ENCODE measurements around the gene CCDC107. TPM values are rescaled to one million over a fixed set of nuclear protein-coding genes. Genes with fewer than 3 reads are reported as not detected.
A peak's percentile ranks its signal among the peaks of the same experiment; 100 is the strongest.

Gene CCDC107
- total RNA-seq, 1 experiment from 2014 or later = 9.5 TPM

- no peak for DNase-seq (ENCODE audit: low read depth)
Measured at GRCh38 chr9:35660966-35661415, 2.9 kb downstream of the CCDC107 start.

GRCh38 chr9:35661756-35662350 is 3.8 kb downstream of the CCDC107 start:
- no peak for DNase-seq (ENCODE audit: low read depth)

- no peak for DNase-seq (ENCODE audit: low read depth)
Measured at GRCh38 chr9:35662437-35662836, 4.3 kb downstream of the CCDC107 start.

- DNase-seq (ENCODE audit: low read depth) = peak; percentile 94
Measured at GRCh38 chr9:35664531-35665470, 6.7 kb downstream of the CCDC107 start, which contains the start of gene ARHGEF39. Gene ARHGEF39 (minus strand): TSS chr9:35665195. CDS start chr9:35665169, 26 bp downstream.

GRCh38 chr9:35665471-35665818 is 7.4 kb downstream of the CCDC107 start:
- no peak for DNase-seq (ENCODE audit: low read depth)

- no peak for DNase-seq (ENCODE audit: low read depth)
Measured at GRCh38 chr9:35666045-35666444, 8.0 kb downstream of the CCDC107 start.

- DNase-seq (ENCODE audit: low read depth) = no peak
Measured at GRCh38 chr9:35666549-35666948, 8.5 kb downstream of the CCDC107 start.

- DNase-seq (ENCODE audit: low read depth) = no peak
Measured at GRCh38 chr9:35667939-35668338, 9.8 kb downstream of the CCDC107 start.

- no peak for DNase-seq (ENCODE audit: low read depth)
Measured at GRCh38 chr9:35669331-35670145, 11.4 kb downstream of the CCDC107 start.

- DNase-seq (ENCODE audit: low read depth) = no peak
Measured at GRCh38 chr9:35673132-35674024, 15.3 kb downstream of the CCDC107 start, which contains the start of gene CA9. Gene CA9 (plus strand): TSS chr9:35673928. CDS start chr9:35673960, 32 bp downstream.

- no peak for DNase-seq (ENCODE audit: low read depth)
Measured at GRCh38 chr9:35674025-35674361, 15.9 kb downstream of the CCDC107 start.

- DNase-seq (ENCODE audit: low read depth) = no peak
Measured at GRCh38 chr9:35675204-35675603, 17.1 kb downstream of the CCDC107 start.

- DNase-seq (ENCODE audit: low read depth) = no peak
Measured at GRCh38 chr9:35675732-35676392, 17.8 kb downstream of the CCDC107 start.

- no peak for DNase-seq (ENCODE audit: low read depth)
Measured at GRCh38 chr9:35679091-35679490, 21.0 kb downstream of the CCDC107 start.

GRCh38 chr9:35679766-35680330 is 21.8 kb downstream of the CCDC107 start:
- DNase-seq (ENCODE audit: low read depth) = no peak

- DNase-seq (ENCODE audit: low read depth) = peak; percentile 34
Measured at GRCh38 chr9:35680331-35681105, 22.4 kb downstream of the CCDC107 start.

GRCh38 chr9:35681341-35682002 is 23.4 kb downstream of the CCDC107 start:
- no peak for DNase-seq (ENCODE audit: low read depth)

GRCh38 chr9:35682051-35682450 is 24.0 kb downstream of the CCDC107 start:
- no peak for DNase-seq (ENCODE audit: low read depth)

All from Daoy (cell line).